H9 (cell line): ENCODE data around the gene AKR1D1. TPM values are rescaled to one million over a fixed set of nuclear protein-coding genes. Genes with fewer than 3 reads are reported as not detected.

Experiments
- DNase-seq: peaks from one replicate; pipeline ENCODE4 v3.0.0-alpha.2; 2017
- H2AFZ ChIP-seq: one replicate; pipeline ENCODE4 v1.6.1; 2013; ENCODE audit warnings: mild to moderate bottlenecking, low read length, control low read depth, moderate library complexity
- H2AK5ac ChIP-seq: 2 replicates; pipeline ENCODE4 v1.6.1; 2013; ENCODE audit warnings: low read length, control low read depth, mixed read lengths; ENCODE audit not compliant: insufficient read length
- H2BK120ac ChIP-seq: one replicate; pipeline ENCODE4 v1.6.1; 2013; ENCODE audit warnings: low read depth, mild to moderate bottlenecking, low read length, control low read depth, inconsistent platforms; ENCODE audit not compliant: poor library complexity, severe bottlenecking
- H2BK12ac ChIP-seq: 2 replicates; pipeline ENCODE4 v1.6.1; 2013; ENCODE audit warnings: low read length, control low read depth, mixed read lengths, low read depth; ENCODE audit not compliant: insufficient read length
- H2BK15ac ChIP-seq: 2 replicates; pipeline ENCODE4 v1.6.1; 2013; ENCODE audit warnings: low read depth, low read length, control low read depth
- H2BK20ac ChIP-seq: one replicate; pipeline ENCODE4 v1.6.1; 2013; ENCODE audit warnings: low read depth, mild to moderate bottlenecking, low read length, control low read depth, inconsistent platforms; ENCODE audit not compliant: poor library complexity, severe bottlenecking
- H2BK5ac ChIP-seq: 2 replicates; pipeline ENCODE4 v1.6.1; 2013; ENCODE audit warnings: low read length, control low read depth, mixed read lengths; ENCODE audit not compliant: insufficient read length
- H3K14ac ChIP-seq: 2 replicates; pipeline ENCODE4 v1.6.1; 2013; ENCODE audit warnings: low read length, control low read depth; ENCODE audit not compliant: insufficient read depth
- H3K18ac ChIP-seq: 2 replicates; pipeline ENCODE4 v1.6.1; 2013; ENCODE audit warnings: low read depth, mild to moderate bottlenecking, mixed read lengths, low read length, control low read depth; ENCODE audit not compliant: insufficient read length
- H3K23ac ChIP-seq: 2 replicates; pipeline ENCODE4 v1.6.1; 2013; ENCODE audit warnings: low read length, control low read depth, mixed read lengths, low read depth; ENCODE audit not compliant: insufficient read length
- H3K23me2 ChIP-seq: 2 replicates; pipeline ENCODE4 v1.6.1; 2013; ENCODE audit warnings: low read depth, mild to moderate bottlenecking, mixed read lengths, low read length, control low read depth; ENCODE audit not compliant: insufficient read length, poor library complexity, severe bottlenecking
- H3K27ac ChIP-seq: 2 replicates; pipeline ENCODE4 v1.5.1; 2013; ENCODE audit warnings: low read length, control low read depth, mixed read lengths, low read depth; ENCODE audit not compliant: insufficient read length
- H3K27me3 ChIP-seq: 2 replicates; pipeline ENCODE4 v1.6.1; 2013; ENCODE audit warnings: low read length, control low read depth, inconsistent platforms; ENCODE audit not compliant: insufficient read depth
- H3K4ac ChIP-seq: 2 replicates; pipeline ENCODE4 v1.6.1; 2013; ENCODE audit warnings: low read depth, mild to moderate bottlenecking, control low read depth, inconsistent platforms, low read length, moderate library complexity
- H3K4me1 ChIP-seq: 2 replicates; pipeline ENCODE4 v1.6.1; 2013; ENCODE audit warnings: low read length, control low read depth, inconsistent platforms; ENCODE audit not compliant: insufficient read depth
- H3K4me2 ChIP-seq: 2 replicates; pipeline ENCODE4 v1.6.1; 2013; ENCODE audit warnings: low read length, control low read depth, mixed read lengths; ENCODE audit not compliant: insufficient read length, insufficient read depth
- H3K56ac ChIP-seq: 2 replicates; pipeline ENCODE4 v1.6.1; 2013; ENCODE audit warnings: low read depth, mild to moderate bottlenecking, mixed read lengths, low read length, control low read depth; ENCODE audit not compliant: insufficient read length
- H3K79me1 ChIP-seq: 2 replicates; pipeline ENCODE4 v1.6.1; 2013; ENCODE audit warnings: low read depth, mild to moderate bottlenecking, moderate library complexity, low read length, control low read depth, inconsistent platforms; ENCODE audit not compliant: insufficient read depth, poor library complexity, severe bottlenecking
- H3K79me2 ChIP-seq: 2 replicates; pipeline ENCODE4 v1.6.1; 2013; ENCODE audit warnings: low read length, control low read depth, inconsistent platforms; ENCODE audit not compliant: insufficient read depth
- H3K9ac ChIP-seq: 2 replicates; pipeline ENCODE4 v1.6.1; 2013; ENCODE audit warnings: low read length, control low read depth, mixed read lengths; ENCODE audit not compliant: insufficient read length; ENCODE audit errors: extremely low read depth
- H3K9me3 ChIP-seq: one replicate; pipeline ENCODE4 v1.6.1; 2013; ENCODE audit warnings: low read depth, low read length, inconsistent platforms; ENCODE audit not compliant: control insufficient read depth
- H3T11ph ChIP-seq: one replicate; pipeline ENCODE4 v1.6.1; 2013; ENCODE audit warnings: mild to moderate bottlenecking, low read length, control low read depth, inconsistent platforms
- H4K20me1 ChIP-seq: one replicate; pipeline ENCODE4 v1.6.1; 2013; ENCODE audit not compliant: control insufficient read depth, insufficient read length, insufficient read depth
- H4K5ac ChIP-seq: 2 replicates; pipeline ENCODE4 v1.6.1; 2013; ENCODE audit warnings: low read depth, mild to moderate bottlenecking, mixed read lengths, low read length, control low read depth; ENCODE audit not compliant: insufficient read length
- H4K8ac ChIP-seq: replicated peaks from 2 replicates; pipeline ENCODE4 v1.6.1; 2013; ENCODE audit warnings: low read length, control low read depth, mixed read lengths, low read depth; ENCODE audit not compliant: insufficient read length
- H4K91ac ChIP-seq: 2 replicates; pipeline ENCODE4 v1.6.1; 2013; ENCODE audit warnings: low read depth, mild to moderate bottlenecking, moderate library complexity, mixed read lengths, low read length, control low read depth; ENCODE audit not compliant: insufficient read length
- H3K27ac Mint-ChIP-seq, 3 experiments: 2 replicates in 2 of 3; 3 replicates in 1 of 3; pipeline ENCODE4 v1.8.0; 2020 to 2021; ENCODE audit warnings: mixed read lengths in 3 of 3, mild to moderate bottlenecking in 1 of 3, moderate library complexity in 1 of 3
- H3K27me3 Mint-ChIP-seq: 2 replicates; pipeline ENCODE4 v1.8.0; 2021; ENCODE audit warnings: low read depth, mild to moderate bottlenecking, moderate library complexity, mixed read lengths
- H3K36me3 Mint-ChIP-seq, 3 experiments: 2 replicates in 2 of 3; 3 replicates in 1 of 3; pipeline ENCODE4 v1.8.0; 2020 to 2021; ENCODE audit warnings: low read depth in 3 of 3, mixed read lengths in 3 of 3; ENCODE audit not compliant: insufficient read depth in 1 of 3
- H3K4me1 Mint-ChIP-seq, 2 experiments: 2 replicates each; pipeline ENCODE4 v1.8.0; 2020; ENCODE audit warnings: mixed read lengths in 2 of 2
- H3K4me3 Mint-ChIP-seq, 2 experiments: 2 replicates in 1 of 2; 3 replicates in 1 of 2; pipeline ENCODE4 v1.8.0; 2020 to 2021; ENCODE audit warnings: mild to moderate bottlenecking in 2 of 2, mixed read lengths in 2 of 2, moderate library complexity in 1 of 2
- H3K9me3 Mint-ChIP-seq, 2 experiments: 2 replicates in 1 of 2; 3 replicates in 1 of 2; pipeline ENCODE4 v1.8.0; 2020; ENCODE audit warnings: mild to moderate bottlenecking in 2 of 2, mixed read lengths in 2 of 2, moderate library complexity in 1 of 2
- CTCF ChIP-seq: fragments of 200-600 bp; sonication (generic); conservative IDR thresholded peaks from 3 replicates; pipeline ENCODE4 v1.8.0; 2021; ENCODE audit warnings: antibody characterized with exemption, mild to moderate bottlenecking
- WGBS: extraction: QIAGEN DNeasy Blood & Tissue Kit; methylation state at CpG from one replicate; pipeline ENCODE4 v1.1.7; 2013; ENCODE audit warnings: missing lambda C conversion rate, low lambda C conversion rate, mixed read lengths; ENCODE audit not compliant: insufficient read length; ENCODE audit errors: extremely low coverage; 5-methylcytosine and 5-hydroxymethylcytosine counted together
- total RNA-seq: library from RNA; stranded (reverse); gene quantifications from 2 replicates; pipeline ENCODE4 v1.2.1, GENCODE V29; 2021

Gene AKR1D1
- total RNA-seq, 1 experiment from 2014 or later: 0.31 TPM

- no peak overlapping the region for H3K27ac ChIP-seq
- H4K91ac ChIP-seq: no peak overlapping the region
- H3K4me2 ChIP-seq: no peak overlapping the region
- no peak overlapping the region for H3T11ph ChIP-seq
- H2BK120ac ChIP-seq: no peak overlapping the region
- H3K56ac ChIP-seq: no peak overlapping the region
- no peak overlapping the region for H3K4ac ChIP-seq
- H3K79me1 ChIP-seq: no peaks in the 10 kb centered on the region
- no peak overlapping the region for H2BK20ac ChIP-seq
- no peak overlapping the region for H2BK5ac ChIP-seq
- Mint-ChIP-seq H3K4me1 (no peaks in the 10 kb centered on the region), H3K9me3 (no peaks in the 10 kb centered on the region), H3K27ac (no peak overlapping the region), H3K4me3 (no peak overlapping the region), H3K36me3 (peaks cover 0 to 5% (median 2%) of the 10 kb centered on the region in 3 experiments; a peak in 1 of 7 replicates), H3K27me3 (no peaks in the 10 kb centered on the region)
- H3K9ac ChIP-seq: no peak overlapping the region
- no peak overlapping the region for H3K23ac ChIP-seq
- no peak overlapping the region for H4K5ac ChIP-seq
- no peaks in the 10 kb centered on the region for H3K79me2 ChIP-seq
- WGBS: no CpG with 5 or more reads among the region's 4 CpGs
- H2AK5ac ChIP-seq: no peak overlapping the region
- H3K23me2 ChIP-seq: no peaks in the 10 kb centered on the region
- no peaks in the 10 kb centered on the region for H4K20me1 ChIP-seq
- H2BK15ac ChIP-seq: no peak overlapping the region
- no peak overlapping the region for H2BK12ac ChIP-seq
- no peak for DNase-seq
- H4K8ac ChIP-seq: no peak overlapping the region
- TF ChIP-seq CTCF: no peak
- H3K27me3 ChIP-seq: no peaks in the 10 kb centered on the region
- no peak overlapping the region for H3K14ac ChIP-seq
- H2AFZ ChIP-seq: no peak overlapping the region
- H3K9me3 ChIP-seq: no peaks in the 10 kb centered on the region
- H3K4me1 ChIP-seq: no peaks in the 10 kb centered on the region
- no peak overlapping the region for H3K18ac ChIP-seq
Observed at GRCh38 chr7:138151731-138152577, 75.7 kb downstream of the AKR1D1 start.
